ENCODE results near the gene RBMS1.

Gene RBMS1

DNA sequence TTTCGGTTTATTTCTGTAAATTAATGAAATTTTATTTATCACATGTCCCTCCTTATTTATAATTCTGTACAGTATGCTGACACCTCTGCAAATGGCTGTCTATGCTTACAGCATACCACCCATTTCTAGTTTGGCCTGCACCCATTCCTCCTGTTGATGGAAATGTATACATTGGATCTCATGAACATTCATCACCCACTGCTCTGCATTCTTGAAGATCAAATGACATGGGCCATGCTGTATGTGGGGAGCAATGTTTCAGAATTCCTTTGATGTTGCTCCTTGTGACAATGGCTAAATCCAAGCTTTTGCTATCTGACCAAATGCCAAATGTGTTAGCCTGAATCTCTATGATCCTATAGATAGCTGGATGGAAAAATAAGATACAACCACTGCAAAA, 238.2 kb downstream of the RBMS1 start:
- Histone ChIP-seq H3K4me3 (ENCODE audit: low read depth in 1 of 2, low read length in 2 of 2) (no peak overlapping the region), H3K27me3 (ENCODE audit: low read depth, low read length) (no peaks in the 10 kb centered on the region), H3K4me1 (ENCODE audit: control insufficient read depth in 1 of 2, insufficient read depth in 2 of 2, low read length in 2 of 2) (peaks cover 0 to 5% of the 10 kb centered on the region in 2 donors), H3K9me3 (ENCODE audit: control insufficient read depth in 1 of 2, low read length in 2 of 2) (no peaks in the 10 kb centered on the region), H3K36me3 (ENCODE audit: control insufficient read depth in 1 of 2, insufficient read depth in 2 of 2, low read length in 2 of 2) (no peaks in the 10 kb centered on the region), H3K27ac (ENCODE audit: low read length) (no peak overlapping the region)

- no peak overlapping the region for H3K4me3 ChIP-seq (ENCODE audit: low read depth in 1 of 2, low read length in 2 of 2)
- H3K4me1 ChIP-seq (ENCODE audit: control insufficient read depth in 1 of 2, insufficient read depth in 2 of 2, low read length in 2 of 2) = peaks cover 0 to 5% of the 10 kb centered on the region in 2 donors
- no peaks in the 10 kb centered on the region for H3K36me3 ChIP-seq (ENCODE audit: control insufficient read depth in 1 of 2, insufficient read depth in 2 of 2, low read length in 2 of 2)
- no peaks in the 10 kb centered on the region for H3K9me3 ChIP-seq (ENCODE audit: control insufficient read depth in 1 of 2, low read length in 2 of 2)
- H3K27ac ChIP-seq (ENCODE audit: low read length) = no peak overlapping the region
- H3K27me3 ChIP-seq (ENCODE audit: low read depth, low read length) = no peaks in the 10 kb centered on the region
Observed at GRCh38 chr2:160254189-160254762, 239.3 kb downstream of the RBMS1 start.

GRCh38 chr2:160253440-160254188, 240.0 kb downstream of the RBMS1 start:
- H3K4me3 ChIP-seq (ENCODE audit: low read depth in 1 of 2, low read length in 2 of 2) = no peak overlapping the region
- H3K4me1 ChIP-seq (ENCODE audit: control insufficient read depth in 1 of 2, insufficient read depth in 2 of 2, low read length in 2 of 2) = peaks cover 0 to 5% of the 10 kb centered on the region in 2 donors
- H3K9me3 ChIP-seq (ENCODE audit: control insufficient read depth in 1 of 2, low read length in 2 of 2) = no peaks in the 10 kb centered on the region
- H3K27me3 ChIP-seq (ENCODE audit: low read depth, low read length) = no peaks in the 10 kb centered on the region
- H3K36me3 ChIP-seq (ENCODE audit: control insufficient read depth in 1 of 2, insufficient read depth in 2 of 2, low read length in 2 of 2) = no peaks in the 10 kb centered on the region
- no peak overlapping the region for H3K27ac ChIP-seq (ENCODE audit: low read length)

DNA sequence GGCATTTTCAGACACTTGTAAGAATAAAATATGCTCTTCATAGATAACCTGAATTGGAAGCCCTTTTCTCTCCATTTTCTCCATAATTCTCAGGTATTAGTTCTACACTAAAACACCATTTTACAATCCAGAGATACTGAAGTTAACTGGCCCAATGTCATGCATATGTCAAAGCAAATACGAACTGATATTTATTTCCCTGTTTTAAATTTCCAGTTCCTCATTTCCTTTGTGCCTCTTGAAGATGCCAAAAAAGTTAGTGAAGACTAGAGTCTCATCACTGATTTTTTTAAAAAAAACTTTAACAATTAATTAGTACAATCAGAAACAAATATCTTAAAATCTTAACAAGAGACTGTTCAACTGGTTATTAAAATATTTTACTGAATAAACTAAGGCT, 240.7 kb downstream of the RBMS1 start:
- no peak overlapping the region for H3K4me3 ChIP-seq (ENCODE audit: low read depth in 1 of 2, low read length in 2 of 2)
- H3K4me1 ChIP-seq (ENCODE audit: control insufficient read depth in 1 of 2, insufficient read depth in 2 of 2, low read length in 2 of 2) = peaks cover 0 to 5% of the 10 kb centered on the region in 2 donors
- H3K9me3 ChIP-seq (ENCODE audit: control insufficient read depth in 1 of 2, low read length in 2 of 2) = no peaks in the 10 kb centered on the region
- no peaks in the 10 kb centered on the region for H3K36me3 ChIP-seq (ENCODE audit: control insufficient read depth in 1 of 2, insufficient read depth in 2 of 2, low read length in 2 of 2)
- no peaks in the 10 kb centered on the region for H3K27me3 ChIP-seq (ENCODE audit: low read depth, low read length)
- H3K27ac ChIP-seq (ENCODE audit: low read length) = no peak overlapping the region

GRCh38 chr2:160252278-160252887, 241.2 kb downstream of the RBMS1 start:
- no peaks in the 10 kb centered on the region for H3K36me3 ChIP-seq (ENCODE audit: control insufficient read depth in 1 of 2, insufficient read depth in 2 of 2, low read length in 2 of 2)
- peaks cover 0 to 5% of the 10 kb centered on the region in 2 donors for H3K4me1 ChIP-seq (ENCODE audit: control insufficient read depth in 1 of 2, insufficient read depth in 2 of 2, low read length in 2 of 2)
- no peak overlapping the region for H3K27ac ChIP-seq (ENCODE audit: low read length)
- H3K27me3 ChIP-seq (ENCODE audit: low read depth, low read length) = no peaks in the 10 kb centered on the region
- no peak overlapping the region for H3K4me3 ChIP-seq (ENCODE audit: low read depth in 1 of 2, low read length in 2 of 2)
- no peaks in the 10 kb centered on the region for H3K9me3 ChIP-seq (ENCODE audit: control insufficient read depth in 1 of 2, low read length in 2 of 2)

DNA sequence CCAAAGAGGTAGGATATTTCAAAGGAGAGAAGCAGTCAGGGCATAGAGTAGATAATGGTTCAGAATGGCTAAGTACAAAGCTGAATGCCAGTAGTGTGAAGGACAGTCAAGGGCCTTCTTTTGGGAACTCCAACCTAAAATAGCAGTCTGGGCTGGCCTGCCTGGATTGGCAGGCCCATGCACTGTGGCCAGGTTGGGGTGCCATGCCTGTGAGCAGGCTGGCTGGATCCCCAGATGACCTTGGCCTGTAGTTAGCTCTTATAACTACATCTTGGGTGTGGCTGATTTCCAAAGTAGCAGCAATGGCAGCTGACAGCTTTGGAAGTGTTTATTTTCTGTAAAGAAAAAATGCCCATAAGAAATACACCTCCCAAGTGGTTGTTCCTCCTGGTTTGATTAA, 242.0 kb downstream of the RBMS1 start:
- no peak overlapping the region for H3K4me3 ChIP-seq (ENCODE audit: low read depth in 1 of 2, low read length in 2 of 2)
- H3K4me1 ChIP-seq (ENCODE audit: control insufficient read depth in 1 of 2, insufficient read depth in 2 of 2, low read length in 2 of 2) = peaks cover 0 to 5% of the 10 kb centered on the region in 2 donors
- no peak overlapping the region for H3K27ac ChIP-seq (ENCODE audit: low read length)
- H3K27me3 ChIP-seq (ENCODE audit: low read depth, low read length) = no peaks in the 10 kb centered on the region
- no peaks in the 10 kb centered on the region for H3K9me3 ChIP-seq (ENCODE audit: control insufficient read depth in 1 of 2, low read length in 2 of 2)
- no peaks in the 10 kb centered on the region for H3K36me3 ChIP-seq (ENCODE audit: control insufficient read depth in 1 of 2, insufficient read depth in 2 of 2, low read length in 2 of 2)

DNA sequence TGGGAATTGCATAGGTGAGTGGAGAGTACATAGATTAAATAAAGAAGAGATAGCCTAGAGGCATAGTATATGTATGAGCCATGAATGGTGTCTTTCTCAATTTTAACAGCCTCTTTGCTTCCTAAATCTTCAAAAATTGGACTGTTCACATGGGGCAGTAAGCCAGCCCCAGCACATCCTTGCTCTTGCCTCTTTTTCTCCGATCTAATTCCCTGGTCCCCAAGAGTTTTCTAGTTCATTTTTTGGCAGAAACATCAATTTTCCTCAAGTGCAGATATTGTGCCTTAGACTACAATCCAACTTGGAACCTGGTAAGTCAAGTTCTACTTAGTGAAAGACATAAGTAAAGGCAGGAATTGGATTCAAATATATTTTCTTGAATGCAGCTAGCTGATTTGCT, 243.7 kb downstream of the RBMS1 start:
- H3K27me3 ChIP-seq (ENCODE audit: low read depth, low read length) = no peaks in the 10 kb centered on the region
- H3K27ac ChIP-seq (ENCODE audit: low read length) = no peak overlapping the region
- H3K4me1 ChIP-seq (ENCODE audit: control insufficient read depth in 1 of 2, insufficient read depth in 2 of 2, low read length in 2 of 2) = peaks cover 0 to 5% of the 10 kb centered on the region in 2 donors
- H3K36me3 ChIP-seq (ENCODE audit: control insufficient read depth in 1 of 2, insufficient read depth in 2 of 2, low read length in 2 of 2) = no peaks in the 10 kb centered on the region
- no peaks in the 10 kb centered on the region for H3K9me3 ChIP-seq (ENCODE audit: control insufficient read depth in 1 of 2, low read length in 2 of 2)
- no peak overlapping the region for H3K4me3 ChIP-seq (ENCODE audit: low read depth in 1 of 2, low read length in 2 of 2)

DNA sequence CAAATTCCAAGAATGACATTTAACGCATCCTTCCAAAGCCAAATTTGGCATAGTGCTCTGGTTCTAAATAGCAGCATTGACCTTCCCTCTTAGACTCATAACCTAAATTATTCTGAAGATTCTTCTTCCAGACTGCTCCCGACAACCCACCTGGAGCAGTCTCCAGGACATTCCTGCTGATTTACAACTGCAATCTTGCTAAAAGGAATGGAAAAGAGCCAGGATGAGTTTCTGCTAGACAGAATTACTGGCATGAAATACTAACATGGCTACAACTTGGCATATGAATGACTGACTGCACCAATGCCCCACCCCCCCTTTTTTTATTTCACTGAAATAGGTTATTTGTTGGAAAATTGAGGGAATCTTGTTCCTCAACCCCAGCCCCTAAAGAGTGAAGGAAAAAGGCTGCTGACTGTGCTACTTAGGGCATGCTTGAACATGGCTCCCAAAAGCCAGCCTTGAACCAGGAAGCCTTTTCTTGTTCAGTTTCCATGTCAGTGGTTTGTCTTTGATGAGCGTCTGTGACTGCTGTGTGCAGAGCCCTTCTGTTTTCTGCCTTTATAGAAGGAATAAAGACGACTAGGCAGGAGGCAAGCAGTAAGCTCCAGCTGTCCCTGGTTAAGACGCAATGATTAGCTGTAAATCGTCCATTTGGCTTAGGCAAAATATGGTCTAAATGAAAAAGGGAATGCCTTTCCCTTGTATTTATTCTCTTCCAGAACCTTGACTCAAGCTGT, 246.1 kb downstream of the RBMS1 start:
- Histone ChIP-seq H3K27me3 (ENCODE audit: low read depth, low read length) (no peaks in the 10 kb centered on the region), H3K4me1 (ENCODE audit: control insufficient read depth in 1 of 2, insufficient read depth in 2 of 2, low read length in 2 of 2) (peaks cover 1 to 8% of the 10 kb centered on the region in 2 donors), H3K36me3 (ENCODE audit: control insufficient read depth in 1 of 2, insufficient read depth in 2 of 2, low read length in 2 of 2) (no peaks in the 10 kb centered on the region), H3K9me3 (ENCODE audit: control insufficient read depth in 1 of 2, low read length in 2 of 2) (no peaks in the 10 kb centered on the region), H3K4me3 (ENCODE audit: low read depth in 1 of 2, low read length in 2 of 2) (no peak overlapping the region), H3K27ac (ENCODE audit: low read length) (no peak overlapping the region)

- H3K9me3 ChIP-seq (ENCODE audit: control insufficient read depth in 1 of 2, low read length in 2 of 2) = no peaks in the 10 kb centered on the region
- H3K4me3 ChIP-seq (ENCODE audit: low read depth in 1 of 2, low read length in 2 of 2) = no peak overlapping the region
- no peak overlapping the region for H3K27ac ChIP-seq (ENCODE audit: low read length)
- no peaks in the 10 kb centered on the region for H3K36me3 ChIP-seq (ENCODE audit: control insufficient read depth in 1 of 2, insufficient read depth in 2 of 2, low read length in 2 of 2)
- H3K27me3 ChIP-seq (ENCODE audit: low read depth, low read length) = no peaks in the 10 kb centered on the region
- peaks cover 0 to 8% of the 10 kb centered on the region in 2 donors for H3K4me1 ChIP-seq (ENCODE audit: control insufficient read depth in 1 of 2, insufficient read depth in 2 of 2, low read length in 2 of 2)
Observed at GRCh38 chr2:160246356-160246755, 247.3 kb downstream of the RBMS1 start.

- H3K4me1 ChIP-seq (ENCODE audit: control insufficient read depth in 1 of 2, insufficient read depth in 2 of 2, low read length in 2 of 2) = peaks cover 0 to 8% of the 10 kb centered on the region in 2 donors
- no peaks in the 10 kb centered on the region for H3K9me3 ChIP-seq (ENCODE audit: control insufficient read depth in 1 of 2, low read length in 2 of 2)
- no peaks in the 10 kb centered on the region for H3K36me3 ChIP-seq (ENCODE audit: control insufficient read depth in 1 of 2, insufficient read depth in 2 of 2, low read length in 2 of 2)
- H3K27ac ChIP-seq (ENCODE audit: low read length) = no peak overlapping the region
- no peak overlapping the region for H3K4me3 ChIP-seq (ENCODE audit: low read depth in 1 of 2, low read length in 2 of 2)
- no peaks in the 10 kb centered on the region for H3K27me3 ChIP-seq (ENCODE audit: low read depth, low read length)
Observed at GRCh38 chr2:160245614-160246155, 247.9 kb downstream of the RBMS1 start.

All from muscle layer of duodenum (tissue), 2 donors.